Tibial nerve (tissue), 4 donors: ENCODE measurements around the gene RNASE8.

Source experiments
- CTCF ChIP-seq, 5 experiments: fragments of 200-600 bp in 3 of 5; fragments of 450-650 bp in 2 of 5; sonication (generic) in 3 of 5; IDR thresholded peaks; one replicate each; pipeline ENCODE4 v1.5.1; 2016 to 2019; ENCODE audit warnings: antibody characterized with exemption in 5 of 5, mild to moderate bottlenecking in 3 of 5, moderate library complexity in 2 of 5
- EP300 ChIP-seq, 2 donors: sonication (generic); formaldehyde crosslinking; IDR thresholded peaks; one replicate each; pipeline ENCODE4 v1.6.1; 2017; ENCODE audit warnings: antibody characterized with exemption in 2 of 2, mild to moderate bottlenecking in 1 of 2
- POLR2A ChIP-seq, 2 donors: fragments of 450-650 bp; IDR thresholded peaks; one replicate each; pipeline ENCODE4 v1.6.1; 2017; ENCODE audit warnings: antibody characterized with exemption in 2 of 2, mild to moderate bottlenecking in 2 of 2, moderate library complexity in 2 of 2

- no peak for TF ChIP-seq CTCF (IDR thresholded peaks at IDR 0.05)
- TF ChIP-seq POLR2A (IDR thresholded peaks at IDR 0.05), result no peak
- TF ChIP-seq EP300 (IDR thresholded peaks at IDR 0.05), result no peak
Observed at GRCh38 chr14:21093018-21093417, 35.4 kb downstream of the RNASE8 start.
